GM12878 (cell line): ENCODE measurements around the gene ALB. TPM values are rescaled to one million over a fixed set of nuclear protein-coding genes. Genes with fewer than 3 reads are reported as not detected.

Experiments used
- ATAC-seq: fragments of 200-7000 bp; cut with Tn5 transposase; 3 replicates; pipeline ENCODE4 v1.9.1; 2020; ENCODE audit warnings: mild to moderate bottlenecking, moderate library complexity
- BruUV-seq: library from RNA; stranded (reverse); fragments of 400-500 nt; replicated peaks from 2 replicates; lab custom pipeline; 2021; lab: Mats Ljungman, UMichigan
- CTCF ChIA-PET: fragments of 300-600 bp; sonication (Branson Sonifier 250); formaldehyde crosslinking; extraction: SDS; loops from one replicate; lab custom pipeline; 2021; ENCODE audit warnings: inconsistent platforms; lab: Yijun Ruan, JAX
- POLR2A ChIA-PET: fragments of 350-600 bp; formaldehyde crosslinking; extraction: SDS; loops from one replicate; lab custom pipeline; 2021; ENCODE audit warnings: inconsistent platforms; lab: Charles Lee
- RAD21 ChIA-PET: fragments of 300-600 bp; sonication (Branson Sonifier 250); formaldehyde crosslinking; loops from one replicate; lab custom pipeline; 2023; ENCODE audit warnings: antibody characterized with exemption; ENCODE audit not compliant: unreplicated experiment; lab: Charles Lee
- SMC1A ChIA-PET: fragments of 300-600 bp; sonication (Branson Sonifier 250); formaldehyde crosslinking; loops from one replicate; lab custom pipeline; 2023; ENCODE audit not compliant: unreplicated experiment, uncharacterized antibody; lab: Charles Lee
- DNase-seq: peaks from one replicate; pipeline ENCODE4 v3.0.0-alpha.2; 2011; ENCODE audit warnings: low read depth, low spot score
- FAIRE-seq: peaks from 3 replicates; lab custom pipeline; 2011; peaks lifted over from hg19 to GRCh38; lab: Jason Lieb, UNC
- H2AFZ ChIP-seq: 2 replicates; pipeline ENCODE4 v1.6.0; 2011; ENCODE audit warnings: low read depth, low read length, control low read depth; ENCODE audit not compliant: control insufficient read depth
- H3K27ac ChIP-seq: 2 replicates; pipeline ENCODE4 v1.5.1; 2011; ENCODE audit warnings: control low read depth; ENCODE audit not compliant: control insufficient read depth, insufficient read depth
- H3K27me3 ChIP-seq, 2 experiments: replicated peaks in 1 of 2; 2 replicates each; pipeline versions ENCODE4 v1.6.0 to v1.6.1; 2011; ENCODE audit warnings: low read length in 1 of 2; ENCODE audit not compliant: control insufficient read depth in 2 of 2, insufficient read depth in 2 of 2
- H3K36me3 ChIP-seq, 2 experiments: 2 replicates each; pipeline ENCODE4 v1.5.1; 2011; ENCODE audit warnings: low read length in 1 of 2; ENCODE audit not compliant: control insufficient read depth in 2 of 2, insufficient read depth in 2 of 2
- H3K4me1 ChIP-seq: 2 replicates; pipeline ENCODE4 v1.6.1; 2011; ENCODE audit warnings: mild to moderate bottlenecking, low read length, moderate library complexity, mixed read lengths; ENCODE audit not compliant: control insufficient read depth, insufficient read depth
- H3K4me2 ChIP-seq: 2 replicates; pipeline ENCODE4 v1.6.0; 2011; ENCODE audit warnings: control low read depth; ENCODE audit not compliant: control insufficient read depth, insufficient read depth
- H3K4me3 ChIP-seq: fragments of 200-600 bp; sonication (generic); 2 replicates; pipeline ENCODE4 v1.5.1; 2016
- H3K79me2 ChIP-seq: 2 replicates; pipeline ENCODE4 v1.6.0; 2011; ENCODE audit warnings: low read length; ENCODE audit not compliant: control insufficient read depth, insufficient read depth
- H3K9ac ChIP-seq: 2 replicates; pipeline ENCODE4 v1.8.0; 2011; ENCODE audit warnings: low read length, control low read depth, mixed read lengths; ENCODE audit not compliant: control insufficient read depth, insufficient read depth
- H3K9me3 ChIP-seq: replicated peaks from 3 replicates; pipeline ENCODE4 v1.5.1; 2011; ENCODE audit warnings: mild to moderate bottlenecking, low read length; ENCODE audit not compliant: control insufficient read depth, insufficient read depth
- H4K20me1 ChIP-seq: 2 replicates; pipeline ENCODE4 v1.6.0; 2011; ENCODE audit not compliant: control insufficient read depth, insufficient read depth
- E2F8 ChIP-seq: fragments of 450-650 bp; IDR thresholded peaks from 2 replicates; pipeline ENCODE4 v1.6.1; 2018; ENCODE audit warnings: mild to moderate bottlenecking, low read depth, moderate library complexity; ENCODE audit not compliant: partially characterized antibody
- HCFC1 ChIP-seq: fragments of 150-350 bp; IDR thresholded peaks from 2 replicates; pipeline ENCODE4 v1.6.1; 2014; ENCODE audit warnings: low read length
- MEF2B ChIP-seq: fragments of 450-650 bp; IDR thresholded peaks from 2 replicates; pipeline ENCODE4 v1.6.1; 2018; ENCODE audit warnings: mild to moderate bottlenecking, moderate library complexity; ENCODE audit not compliant: partially characterized antibody, poor library complexity, severe bottlenecking
- NFXL1 ChIP-seq: fragments of 450-650 bp; IDR thresholded peaks from 2 replicates; pipeline ENCODE4 v1.6.1; 2017; ENCODE audit warnings: antibody characterized with exemption, mild to moderate bottlenecking, borderline replicate concordance
- RCOR1 ChIP-seq: conservative IDR thresholded peaks from 2 replicates; pipeline ENCODE4 v1.6.1; 2012; ENCODE audit warnings: low read depth, low read length, improper control_type of control experiment
- SUZ12 ChIP-seq: fragments of 200-600 bp; sonication (generic); IDR thresholded peaks from one replicate; pipeline ENCODE4 v1.6.1; 2018; ENCODE audit warnings: antibody characterized with exemption, mild to moderate bottlenecking; ENCODE audit not compliant: unreplicated experiment
- TAF1 ChIP-seq: IDR thresholded peaks from 2 replicates; pipeline ENCODE4 v1.6.1; 2011; ENCODE audit warnings: mild to moderate bottlenecking, low read depth, low read length, borderline replicate concordance
- ZBTB33 ChIP-seq: fragments of 450-650 bp; IDR thresholded peaks from 2 replicates; pipeline ENCODE4 v1.6.1; 2017; ENCODE audit warnings: mild to moderate bottlenecking
- ZNF592 ChIP-seq: fragments of 450-650 bp; IDR thresholded peaks from 2 replicates; pipeline ENCODE4 v1.6.1; 2017; ENCODE audit warnings: mild to moderate bottlenecking, moderate library complexity
- WGBS: methylation state at CpG from one replicate; pipeline ENCODE4 v1.1.6; 2016; ENCODE audit warnings: low lambda C conversion rate; ENCODE audit not compliant: insufficient replicate concordance, insufficient coverage; ENCODE audit errors: missing lambda C conversion rate; 5-methylcytosine and 5-hydroxymethylcytosine counted together
- in situ Hi-C: fragments of 300-500 bp; cut with MboI; formaldehyde crosslinking; loops from 9 replicates; pipeline ENCODE4 v1.14.3; 2018; ENCODE audit warnings: mixed read lengths
- intact Hi-C: fragments of 100-400 bp; cut with micrococcal nuclease; formaldehyde crosslinking; loops from one replicate; pipeline ENCODE4 v1.14.2; 2022; ENCODE audit not compliant: unreplicated experiment
- polyA plus RNA-seq, 11 experiments: library from polyadenylated mRNA; depleted of rRNA in 4 of 11; unstranded in 6 of 11; stranded (reverse) in 5 of 11; fragments of >200 nt; fragmentation: Nextera tagmentation in 4 of 11; fragmentation: Illumina TruSeq in 1 of 11; extraction: Ambion mirVana in 4 of 11; extraction: Trizol in 1 of 11; gene quantifications; 1 replicate in 1 of 11; 2 replicates in 10 of 11; pipeline versions ENCODE4 v1.2.1 to v1.2.3, GENCODE V29; 2011 to 2016; ENCODE audit warnings: inconsistent platforms in 2 of 11, missing spikeins in 2 of 11, low read depth in 1 of 11
- total RNA-seq, 4 experiments: library from RNA; depleted of rRNA in 3 of 4; stranded (reverse); fragments of >200 nt in 3 of 4; fragmentation: Illumina TruSeq in 1 of 4; extraction: Trizol in 1 of 4; gene quantifications; 2 replicates each; pipeline versions ENCODE4 v1.2.1 to v1.2.3, GENCODE V29; 2013 to 2021

Gene ALB
- total and polyA plus RNA-seq, 10 of the 15 experiments (the other 5 are each of a cell fraction or from before 2014, with no cell fraction given): 0.05 to 29.0 TPM; not detected in 8

GRCh38 chr4:73379946-73380345, 24.1 kb upstream of the ALB start:
- Histone ChIP-seq H3K9me3 (no peaks in the 10 kb centered on the region), H3K36me3 (no peaks in the 10 kb centered on the region), H3K4me1 (no peaks in the 10 kb centered on the region), H3K27me3 (no peaks in the 10 kb centered on the region), H3K79me2 (no peaks in the 10 kb centered on the region), H3K4me3 (no peak overlapping the region), H3K27ac (no peak overlapping the region), H3K4me2 (no peak overlapping the region), H2AFZ (no peak overlapping the region), H3K9ac (no peak overlapping the region), H4K20me1 (no peaks in the 10 kb centered on the region)
- BruUV-seq: no TSS peak
- ChIA-PET SMC1A (no interaction called here), CTCF (interaction anchor here (0.7 kb wide), 1 partner anchor 461 kb away, joined by 3 read pairs; no protein-coding TSS in a partner anchor), POLR2A (no interaction called here), RAD21 (no interaction called here)
- TF ChIP-seq TAF1: no peak
- TF ChIP-seq ZNF592: no peak
- no peak for TF ChIP-seq HCFC1
- TF ChIP-seq RCOR1: no peak
- no peak for FAIRE-seq
- intact Hi-C loops: no loop called here
- no peak for DNase-seq
- ATAC-seq: no peak
- in situ Hi-C loops: no loop called here

- ChIA-PET POLR2A (no interaction called here), SMC1A (no interaction called here), CTCF (no interaction called here), RAD21 (no interaction called here)
- Histone ChIP-seq H3K4me3 (no peak overlapping the region), H3K79me2 (no peaks in the 10 kb centered on the region), H3K9ac (no peak overlapping the region), H3K9me3 (no peaks in the 10 kb centered on the region), H3K4me1 (no peaks in the 10 kb centered on the region), H3K4me2 (no peak overlapping the region), H3K27ac (no peak overlapping the region), H4K20me1 (no peaks in the 10 kb centered on the region), H2AFZ (no peak overlapping the region), H3K27me3 (no peaks in the 10 kb centered on the region), H3K36me3 (no peaks in the 10 kb centered on the region)
- no peak for FAIRE-seq
- BruUV-seq: no TSS peak
- intact Hi-C loops (no loop called here), in situ Hi-C loops (no loop called here)
- ATAC-seq: no peak
- WGBS: 6% methylated on average over 1 of the region's 1 CpG
- no peak for DNase-seq
- TF ChIP-seq E2F8: no peak
- TF ChIP-seq ZBTB33: no peak
- no peak for TF ChIP-seq NFXL1
- no peak for TF ChIP-seq MEF2B
- TF ChIP-seq SUZ12: no peak
Observed at GRCh38 chr4:73381214-73381613, 22.9 kb upstream of the ALB start.
